Forelimb muscle (tissue), 1 donor: ENCODE measurements around the gene LRRC55. TPM values are rescaled to one million over a fixed set of nuclear protein-coding genes. Genes with fewer than 3 reads are reported as not detected.
A peak's percentile ranks its signal among the peaks of the same experiment; 100 is the strongest.

Source experiments
- DNase-seq: peaks from one replicate; pipeline ENCODE4 v3.0.0-alpha.2; 2013; ENCODE audit warnings: low read depth
- polyA plus RNA-seq: library from polyadenylated mRNA; unstranded; fragments of 120-200 nt; gene quantifications from one replicate; pipeline ENCODE4 v1.2.1, GENCODE V29; 2013; ENCODE audit not compliant: insufficient read length

Gene LRRC55
- polyA plus RNA-seq, 1 donor: 1.4 TPM

- no peak for DNase-seq
Measured at GRCh38 chr11:57202281-57202680, 20.5 kb downstream of the LRRC55 start.

GRCh38 chr11:57203359-57203758 is 21.6 kb downstream of the LRRC55 start:
- DNase-seq: peak; percentile 74

GRCh38 chr11:57203882-57204480 is 22.2 kb downstream of the LRRC55 start:
- DNase-seq: no peak

GRCh38 chr11:57205041-57205641 is 23.4 kb downstream of the LRRC55 start:
- no peak for DNase-seq

GRCh38 chr11:57207168-57207567 is 25.4 kb downstream of the LRRC55 start:
- no peak for DNase-seq

- no peak for DNase-seq
Measured at GRCh38 chr11:57210781-57211180, 29.0 kb downstream of the LRRC55 start.

GRCh38 chr11:57213342-57214097 is 31.8 kb downstream of the LRRC55 start:
- DNase-seq: no peak

- DNase-seq: no peak
Measured at GRCh38 chr11:57214098-57214417, 32.3 kb downstream of the LRRC55 start.

GRCh38 chr11:57214494-57214893 is 32.7 kb downstream of the LRRC55 start:
- DNase-seq: no peak

- DNase-seq: no peak
Measured at GRCh38 chr11:57216463-57216862, 34.7 kb downstream of the LRRC55 start.

GRCh38 chr11:57217053-57217452 is 35.3 kb downstream of the LRRC55 start:
- no peak for DNase-seq

- no peak for DNase-seq
Measured at GRCh38 chr11:57219021-57219627, 37.4 kb downstream of the LRRC55 start.

- DNase-seq: no peak
Measured at GRCh38 chr11:57222239-57222638, 40.5 kb downstream of the LRRC55 start.

GRCh38 chr11:57223601-57224000 is 41.8 kb downstream of the LRRC55 start:
- no peak for DNase-seq

- no peak for DNase-seq
Measured at GRCh38 chr11:57224128-57224527, 42.4 kb downstream of the LRRC55 start.

- DNase-seq: no peak
Measured at GRCh38 chr11:57224537-57224936, 42.8 kb downstream of the LRRC55 start.

- DNase-seq: no peak
Measured at GRCh38 chr11:57228600-57228999, 46.8 kb downstream of the LRRC55 start.

GRCh38 chr11:57230316-57230715 is 48.6 kb downstream of the LRRC55 start:
- DNase-seq: no peak

- DNase-seq: no peak
Measured at GRCh38 chr11:57230791-57231538, 49.2 kb downstream of the LRRC55 start.

GRCh38 chr11:57231539-57232253 is 49.9 kb downstream of the LRRC55 start:
- DNase-seq: no peak

GRCh38 chr11:57233702-57234101 is 51.9 kb downstream of the LRRC55 start:
- DNase-seq: no peak
